Stimulated activated CD4-positive, alpha-beta T cell treated with anti-CD3 and anti-CD28 coated beads, Interleukin-4, amount 100 ng/mL, for 4 hours (primary cell): ENCODE data around the gene POLA2.

Source experiments
- DNase-seq, 2 experiments: peaks; one replicate each; pipeline ENCODE4 v3.0.0-alpha.2; 2020

The POLA2 gene

DNA sequence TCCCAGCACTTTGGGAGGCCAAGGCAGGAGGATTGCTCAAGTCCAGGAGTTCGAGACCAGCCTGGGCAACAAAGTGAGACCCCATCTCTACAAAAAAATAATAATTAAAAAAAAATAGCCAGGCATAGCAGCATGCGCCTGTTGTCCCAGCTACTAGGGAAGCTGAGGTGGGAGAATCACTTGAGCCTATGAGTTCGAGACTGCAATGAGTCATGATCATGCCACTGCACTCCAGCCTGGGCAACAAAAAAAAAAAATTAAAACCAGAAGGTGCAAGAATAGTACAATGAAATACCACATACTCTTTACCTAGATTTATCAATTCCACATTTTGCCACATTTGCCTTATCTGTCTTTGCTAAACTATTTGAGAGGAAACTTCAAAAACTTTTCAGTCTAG is 80.1 kb downstream of the POLA2 start:
- no peak for DNase-seq
